ENCODE measurements around the gene REXO5. TPM values are rescaled to one million over a fixed set of nuclear protein-coding genes. Genes with fewer than 3 reads are reported as not detected.

Gene REXO5
- polyA plus RNA-seq, 4 donors: 5.5 to 6.7 (median 6.1) TPM

GRCh38 chr16:20798364-20798763 lies 8.0 kb upstream of the REXO5 start:
- no peak for DNase-seq (ENCODE audit: low read depth in 4 of 4, low spot score in 3 of 4)

GRCh38 chr16:20799599-20799998 lies 6.7 kb upstream of the REXO5 start:
- DNase-seq (ENCODE audit: low read depth in 4 of 4, low spot score in 3 of 4): no peak

DNA sequence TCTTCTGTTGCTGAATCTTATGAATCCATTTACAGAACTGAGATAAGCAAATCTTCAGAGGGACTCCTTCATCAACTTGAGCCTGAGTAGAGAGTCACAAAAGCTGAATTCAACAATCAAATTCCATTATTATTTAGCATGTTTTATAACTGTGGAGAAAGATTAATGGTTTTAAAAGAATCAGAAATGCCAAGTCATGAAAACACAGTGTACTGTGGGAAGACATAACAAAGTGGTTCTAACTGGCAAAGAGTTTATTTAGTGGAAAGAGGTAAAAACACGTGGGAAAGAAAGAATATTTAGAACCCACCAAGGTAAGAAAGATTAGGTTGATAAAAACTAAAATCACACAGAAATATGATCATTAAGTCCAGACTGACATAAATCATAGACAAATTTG lies 5.0 kb upstream of the REXO5 start:
- no peak for DNase-seq (ENCODE audit: low read depth in 4 of 4, low spot score in 3 of 4)

DNA sequence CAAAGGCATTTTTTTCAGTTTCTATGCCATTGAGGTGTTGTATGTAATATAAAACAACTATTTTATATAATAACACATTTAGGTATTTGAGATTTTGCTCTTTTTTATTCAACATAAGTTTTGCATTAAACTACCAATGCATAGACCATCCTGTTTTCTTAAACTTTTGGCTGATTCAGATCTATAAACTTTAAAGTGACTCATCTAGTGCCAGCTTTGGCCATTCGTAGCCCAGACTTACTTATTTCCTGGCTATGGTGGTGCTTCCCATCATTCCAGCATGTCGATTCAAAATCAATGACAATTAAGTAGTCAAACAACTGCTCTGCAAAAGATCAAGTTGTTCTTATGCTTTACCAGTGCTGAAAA lies 3.2 kb upstream of the REXO5 start:
- DNase-seq (ENCODE audit: low read depth in 4 of 4, low spot score in 3 of 4): no peak

- DNase-seq (ENCODE audit: low read depth in 4 of 4, low spot score in 3 of 4): no peak
Observed at GRCh38 chr16:20803561-20804214, 2.6 kb upstream of the REXO5 start.

DNA sequence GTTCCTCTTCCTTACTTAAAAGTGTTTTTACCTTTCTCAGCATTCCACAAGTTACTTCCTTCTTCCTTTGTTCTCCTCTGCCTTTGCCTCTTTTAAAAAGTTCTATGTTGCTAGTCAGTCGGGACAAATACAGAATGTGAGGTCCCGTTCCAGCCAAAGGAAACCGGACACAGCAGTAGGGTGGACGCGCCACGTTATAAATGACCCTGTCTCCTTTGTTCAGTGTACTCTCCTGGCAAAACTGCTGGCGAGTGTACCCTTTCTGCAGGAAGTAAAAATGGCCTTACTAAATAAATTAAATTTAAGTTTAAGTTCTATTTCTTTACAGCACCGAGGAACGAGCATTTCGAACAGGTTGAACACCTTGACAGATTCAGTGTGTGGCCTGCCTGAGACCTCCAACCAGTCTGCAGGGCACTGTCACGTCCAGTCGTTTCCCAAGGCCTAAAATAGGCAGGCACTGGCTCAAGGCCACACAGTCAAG lies 601 bp upstream of the REXO5 start:
- DNase-seq (ENCODE audit: low read depth in 4 of 4, low spot score in 3 of 4): peak in 3 of 4 donors; percentile 8 to 21 (median 14)

DNA sequence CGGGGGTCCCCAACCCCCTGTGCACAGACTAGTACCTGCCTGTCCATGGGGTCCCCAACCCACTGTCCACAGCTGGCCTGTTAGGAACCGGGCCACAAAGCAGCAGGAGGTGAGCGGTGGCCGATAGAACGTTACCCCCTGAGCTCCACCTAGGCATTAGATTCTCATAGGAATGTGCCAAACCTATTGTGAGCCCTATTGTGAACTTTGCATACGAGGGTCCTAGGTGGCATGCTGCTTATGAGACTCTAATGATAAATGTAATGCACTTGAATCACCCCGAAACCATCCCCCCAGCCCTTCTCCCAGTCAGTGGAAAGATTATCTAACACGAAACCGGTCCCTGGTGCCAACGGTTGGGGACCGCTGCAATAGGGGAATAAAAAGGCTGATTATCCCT lies 1.5 kb downstream of the REXO5 start:
- no peak for DNase-seq (ENCODE audit: low read depth in 4 of 4, low spot score in 3 of 4)

DNA sequence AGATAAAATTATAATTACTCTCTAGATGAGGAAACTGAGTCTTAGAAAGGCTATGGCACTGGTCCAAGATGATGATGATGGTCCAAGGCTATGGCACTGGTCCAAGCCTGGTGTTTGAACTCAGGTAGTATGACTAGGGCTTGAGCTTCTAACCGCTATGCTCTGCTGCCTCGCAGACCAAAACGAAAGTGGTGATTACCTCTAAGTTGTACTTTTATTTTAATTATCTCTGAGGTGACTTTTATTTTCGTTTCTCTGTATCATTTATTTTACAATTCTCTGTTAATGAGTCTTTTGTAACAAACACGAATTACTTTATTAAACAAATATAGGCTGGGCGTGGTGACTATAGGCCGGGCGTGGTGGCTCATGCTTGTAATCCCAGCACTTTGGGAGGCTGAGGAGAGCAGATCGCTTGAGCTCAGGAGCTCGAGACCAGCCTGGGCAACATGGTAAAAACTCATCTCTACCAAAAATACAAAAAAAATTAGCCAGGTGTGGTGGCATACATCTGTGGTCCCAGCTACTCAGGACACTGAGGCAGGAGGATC lies 5.6 kb downstream of the REXO5 start:
- DNase-seq (ENCODE audit: low read depth in 4 of 4, low spot score in 3 of 4): no peak

GRCh38 chr16:20812510-20812909 lies 6.2 kb downstream of the REXO5 start:
- DNase-seq (ENCODE audit: low read depth in 4 of 4, low spot score in 3 of 4): no peak

- no peak for DNase-seq (ENCODE audit: low read depth in 4 of 4, low spot score in 3 of 4)
Observed at GRCh38 chr16:20814784-20815183, 8.5 kb downstream of the REXO5 start.

DNA sequence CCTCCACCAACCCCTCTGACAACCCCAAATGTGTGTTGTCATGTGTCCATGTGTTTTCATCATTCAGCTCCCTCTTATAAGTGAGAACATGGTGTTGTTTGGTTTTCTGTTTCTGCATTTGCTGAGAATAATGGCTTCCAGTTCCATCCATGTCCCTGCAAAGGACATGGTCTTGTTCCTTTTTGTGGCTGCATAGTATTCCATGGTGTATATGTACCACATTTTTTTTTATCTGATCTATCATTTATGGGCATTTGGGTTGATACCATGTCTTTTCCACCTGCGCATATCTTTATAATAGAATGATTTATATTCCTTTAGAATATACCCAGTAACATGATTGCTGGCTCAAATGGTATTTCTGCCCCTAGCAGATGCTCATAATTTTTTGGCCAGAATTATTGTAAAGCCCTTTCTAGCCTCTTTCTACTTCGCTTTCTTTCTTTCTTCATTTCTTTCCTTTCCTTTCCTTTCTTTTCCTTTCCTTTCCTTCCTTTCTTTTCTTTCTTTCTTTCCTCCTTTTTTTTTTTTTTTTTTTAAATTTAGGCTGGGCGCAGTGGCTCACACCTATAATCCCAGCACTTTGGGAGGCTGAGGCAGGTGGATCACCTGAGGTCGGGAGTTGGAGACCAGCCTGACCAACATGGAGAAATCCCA lies 12.7 kb downstream of the REXO5 start:
- DNase-seq (ENCODE audit: low read depth in 4 of 4, low spot score in 3 of 4): no peak

- no peak for DNase-seq (ENCODE audit: low read depth in 4 of 4, low spot score in 3 of 4)
Observed at GRCh38 chr16:20821682-20822081, 15.4 kb downstream of the REXO5 start.

- DNase-seq (ENCODE audit: low read depth in 4 of 4, low spot score in 3 of 4): no peak
Observed at GRCh38 chr16:20822521-20823325, 16.4 kb downstream of the REXO5 start.

DNA sequence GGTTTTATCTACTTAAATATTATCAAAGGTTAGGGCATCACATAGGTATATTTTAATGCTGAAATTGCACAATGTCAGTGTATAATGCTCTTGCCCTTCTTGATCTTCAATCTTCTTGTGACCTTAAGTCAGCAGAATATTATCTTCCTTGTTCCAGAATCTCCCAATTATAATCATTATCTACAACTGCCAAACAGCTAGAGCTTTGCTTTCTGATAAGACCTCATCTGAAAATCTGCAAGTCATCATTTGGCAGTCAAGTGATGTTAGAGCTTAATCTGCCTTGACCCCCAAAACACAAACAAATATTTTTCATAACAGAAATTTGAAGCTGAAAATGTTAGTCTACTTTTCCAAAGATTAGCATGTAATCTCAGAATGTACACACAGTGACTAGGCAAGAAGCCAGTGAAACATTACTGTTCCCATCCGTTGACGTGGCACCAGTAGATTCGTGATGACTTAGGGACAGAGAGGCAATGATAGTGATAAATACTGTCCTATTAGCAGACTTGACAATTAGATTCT lies 19.8 kb downstream of the REXO5 start:
- DNase-seq (ENCODE audit: low read depth in 4 of 4, low spot score in 3 of 4): no peak

DNA sequence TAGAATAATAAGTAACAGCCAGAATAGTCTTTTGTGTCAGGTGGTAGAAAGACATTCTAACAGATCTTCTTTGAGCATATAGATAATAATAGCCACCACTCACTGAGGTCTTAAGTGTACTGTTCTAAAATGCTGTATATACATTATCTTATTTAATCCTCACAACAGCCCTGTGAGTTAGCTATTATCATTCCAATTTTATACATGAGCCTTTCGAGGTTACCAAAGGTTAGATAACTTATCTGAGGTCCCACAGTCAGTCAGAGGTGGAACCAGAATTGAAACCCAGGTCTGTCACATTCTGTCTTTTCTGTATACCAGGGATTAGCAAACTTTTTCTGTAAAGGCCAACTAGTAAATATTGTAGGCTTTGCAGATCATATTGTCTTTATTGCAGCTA lies 23.2 kb downstream of the REXO5 start:
- DNase-seq (ENCODE audit: low read depth in 4 of 4, low spot score in 3 of 4): no peak

- DNase-seq (ENCODE audit: low read depth in 4 of 4, low spot score in 3 of 4): no peak
Observed at GRCh38 chr16:20830372-20830771, 24.0 kb downstream of the REXO5 start.

DNA sequence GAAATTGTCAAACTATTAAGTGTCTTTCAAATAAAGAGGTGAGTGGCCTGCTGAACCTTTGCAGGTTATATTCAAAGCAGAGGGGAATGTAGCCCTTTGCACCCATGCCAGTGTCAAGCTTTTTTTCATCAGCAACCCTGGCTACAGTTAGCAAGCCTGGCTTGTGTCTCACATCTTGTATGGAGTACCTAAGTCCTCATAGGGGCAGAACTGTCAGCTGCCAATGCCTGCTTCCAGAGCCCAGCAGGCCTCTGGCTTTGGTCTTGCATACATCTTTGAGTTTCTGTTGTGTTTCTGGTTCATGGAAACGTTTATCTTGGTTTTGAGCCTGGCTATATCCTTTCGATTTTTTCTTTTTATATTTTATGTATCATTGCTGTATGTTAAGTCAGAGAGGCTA lies 26.8 kb downstream of the REXO5 start:
- no peak for DNase-seq (ENCODE audit: low read depth in 4 of 4, low spot score in 3 of 4)

DNA sequence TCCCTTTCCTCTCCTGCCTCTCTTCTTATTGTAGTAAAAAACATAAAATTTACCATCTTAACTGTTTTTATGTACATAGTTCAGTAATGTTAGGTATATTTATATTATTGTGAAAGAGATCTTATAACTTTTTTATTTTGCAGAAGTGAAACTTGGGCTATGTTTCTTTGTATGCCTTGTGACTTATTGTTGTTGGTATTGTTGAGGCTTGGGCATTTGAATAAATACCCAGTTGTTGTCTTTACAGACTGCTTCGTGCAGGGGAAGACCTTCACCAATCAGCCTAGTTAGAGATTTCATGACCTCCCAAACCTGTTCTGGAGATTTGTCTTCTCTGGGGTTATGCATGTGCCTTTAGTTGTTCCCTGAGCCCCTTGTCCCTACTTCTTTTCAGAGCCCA lies 31.9 kb downstream of the REXO5 start:
- DNase-seq (ENCODE audit: low read depth in 4 of 4, low spot score in 3 of 4): no peak

DNA sequence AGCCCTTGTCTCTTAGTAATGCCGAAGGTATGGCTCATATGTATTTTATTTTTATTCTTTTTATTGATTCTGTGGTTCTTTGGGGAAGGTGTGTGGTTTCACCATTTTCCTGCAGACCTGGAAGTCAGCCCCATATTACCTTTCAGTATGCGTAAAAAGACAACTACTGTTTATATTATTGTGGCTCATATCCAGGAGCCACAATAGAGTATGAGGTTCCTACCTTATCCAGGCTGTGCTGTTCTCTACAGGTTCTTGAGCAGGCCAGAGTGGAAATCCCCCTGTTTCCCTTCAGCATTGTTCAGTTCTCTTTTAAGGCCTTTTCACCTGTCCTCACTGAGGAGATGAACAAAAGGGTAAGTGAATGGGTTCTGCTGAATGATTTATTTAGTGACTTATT lies 33.2 kb downstream of the REXO5 start:
- DNase-seq (ENCODE audit: low read depth in 4 of 4, low spot score in 3 of 4): no peak

- DNase-seq (ENCODE audit: low read depth in 4 of 4, low spot score in 3 of 4): no peak
Observed at GRCh38 chr16:20844054-20844453, 37.7 kb downstream of the REXO5 start.

DNA sequence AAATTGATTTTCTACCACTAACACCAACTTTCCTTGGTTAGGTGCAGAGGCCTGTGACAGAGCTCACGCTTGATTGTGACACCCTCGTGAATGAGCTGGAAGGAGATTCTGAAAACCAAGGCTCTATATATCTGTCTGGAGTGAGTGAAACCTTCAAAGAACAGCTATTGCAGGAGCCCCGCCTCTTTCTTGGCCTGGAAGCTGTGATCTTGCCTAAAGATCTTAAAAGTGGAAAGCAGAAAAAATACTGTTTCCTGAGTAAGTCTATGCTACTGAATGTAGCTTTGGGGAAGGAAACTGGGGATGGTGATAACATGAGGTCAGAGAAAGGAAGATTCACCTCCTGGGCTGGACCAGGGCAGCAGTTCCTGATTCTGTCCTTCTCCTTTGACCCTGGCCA lies 38.3 kb downstream of the REXO5 start:
- no peak for DNase-seq (ENCODE audit: low read depth in 4 of 4, low spot score in 3 of 4)
